Stimulated activated naive CD8-positive, alpha-beta T cell treated with anti-CD3 and anti-CD28 coated beads, Interleukin-15, Interleukin-2, amounts not matched to agents 100 ng/mL and 50 ng/mL, for 24 hours (primary cell): ENCODE data around the gene ASH1L.
"Not testable (repeated sequence)": the region's sequence is repeated elsewhere in the genome, so short reads cannot be mapped to it uniquely, and the experiment has no call there.

Experiments
- H3K27ac Mint-ChIP-seq: one replicate; pipeline ENCODE4 v1.8.0; 2021; ENCODE audit warnings: mild to moderate bottlenecking, mixed read lengths
- H3K27me3 Mint-ChIP-seq: one replicate; pipeline ENCODE4 v1.8.0; 2021; ENCODE audit warnings: mixed read lengths
- H3K36me3 Mint-ChIP-seq: one replicate; pipeline ENCODE4 v1.8.0; 2021; ENCODE audit warnings: low read depth, mixed read lengths
- H3K4me1 Mint-ChIP-seq: one replicate; pipeline ENCODE4 v1.8.0; 2021; ENCODE audit warnings: low read depth, mixed read lengths
- H3K4me3 Mint-ChIP-seq: one replicate; pipeline ENCODE4 v1.8.0; 2021; ENCODE audit warnings: mild to moderate bottlenecking, mixed read lengths
- H3K9me3 Mint-ChIP-seq: one replicate; pipeline ENCODE4 v1.8.0; 2021; ENCODE audit warnings: mixed read lengths

Gene ASH1L

GRCh38 chr1:155294520-155295182 is 268.0 kb downstream of the ASH1L start:
- no peaks in the 10 kb centered on the region for H3K9me3 Mint-ChIP-seq

DNA sequence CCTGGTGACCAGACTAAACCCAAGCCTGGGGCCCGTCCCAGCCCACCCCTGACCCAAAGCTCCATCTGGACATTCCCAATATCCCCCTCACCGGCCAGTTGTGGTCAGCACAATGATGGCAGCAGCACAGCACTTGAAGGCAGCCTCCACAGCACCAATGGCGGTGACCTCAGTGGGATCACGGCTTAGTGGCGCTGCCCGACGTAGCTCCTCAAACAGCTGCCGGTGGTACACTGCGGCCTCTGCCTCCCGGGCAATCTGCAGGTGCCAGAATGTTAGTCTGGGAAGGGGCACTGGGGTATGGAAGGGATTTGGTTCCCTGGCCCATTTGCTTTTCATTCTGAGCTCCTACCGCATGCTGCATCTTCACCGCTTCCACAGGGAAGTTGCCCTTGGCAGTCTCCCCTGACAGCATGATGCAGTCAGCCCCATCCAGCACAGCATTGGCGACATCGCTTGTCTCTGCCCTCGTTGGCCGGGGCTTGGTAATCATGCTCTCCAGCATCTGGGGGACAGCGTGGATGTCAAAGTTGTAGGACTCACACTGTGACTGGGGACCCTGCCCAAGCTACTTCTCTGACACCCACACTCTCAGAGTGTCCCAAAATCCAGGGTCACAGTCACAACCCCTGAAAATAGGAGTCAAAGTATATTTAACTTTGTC is 269.4 kb downstream of the ASH1L start:
- no peaks in the 10 kb centered on the region for H3K36me3 Mint-ChIP-seq
- H3K4me1 Mint-ChIP-seq, result peaks cover 3% of the 10 kb centered on the region
- H3K27me3 Mint-ChIP-seq, result peaks cover 42% of the 10 kb centered on the region
- no peak overlapping the region for H3K4me3 Mint-ChIP-seq
- no peak overlapping the region for H3K27ac Mint-ChIP-seq
- no peaks in the 10 kb centered on the region for H3K9me3 Mint-ChIP-seq

More at GRCh38 chr1:155294520-155295182, 268.0 kb downstream of the ASH1L start:
- Mint-ChIP-seq H3K27me3 (peaks cover 42% of the 10 kb centered on the region), H3K27ac (no peak overlapping the region), H3K4me3 (no peak overlapping the region), H3K4me1 (peaks cover 3% of the 10 kb centered on the region), H3K36me3 (no peaks in the 10 kb centered on the region)

GRCh38 chr1:155291006-155291405 is 271.6 kb downstream of the ASH1L start:
- not testable (repeated sequence) for H3K4me1 Mint-ChIP-seq, H3K36me3 Mint-ChIP-seq, H3K4me3 Mint-ChIP-seq, H3K27ac Mint-ChIP-seq, H3K9me3 Mint-ChIP-seq
- peaks cover 24% of the 10 kb centered on the region for H3K27me3 Mint-ChIP-seq

DNA sequence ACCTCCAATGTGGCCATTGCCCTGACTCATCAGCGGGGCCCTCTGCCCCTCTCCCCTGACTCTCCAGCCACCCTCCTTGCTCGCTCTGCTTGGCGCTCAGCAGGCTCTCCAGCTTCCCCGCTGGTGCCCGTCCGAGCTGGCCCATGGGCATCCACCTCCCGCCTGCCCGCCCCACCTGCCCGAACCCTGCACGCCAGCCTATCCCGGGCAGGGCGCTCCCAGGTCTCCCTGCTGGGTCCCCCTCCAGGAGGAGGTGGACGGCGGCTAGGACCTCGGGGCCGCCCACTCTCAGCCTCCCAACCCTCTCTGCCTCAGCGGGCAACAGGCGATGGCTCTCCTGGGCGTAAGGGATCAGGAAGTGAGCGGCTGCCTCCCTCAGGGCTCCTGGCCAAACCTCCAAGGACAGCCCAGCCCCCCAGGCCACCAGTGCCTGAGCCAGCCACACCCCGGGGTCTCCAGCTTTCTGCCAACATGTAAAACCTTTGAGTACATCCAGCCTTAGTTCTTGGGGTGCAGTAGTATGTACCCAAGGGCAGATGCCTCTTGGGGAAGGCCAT is 274.5 kb downstream of the ASH1L start:
- Mint-ChIP-seq H3K4me3 (no peak overlapping the region), H3K27me3 (no peaks in the 10 kb centered on the region), H3K27ac (no peak overlapping the region), H3K4me1 (no peaks in the 10 kb centered on the region), H3K9me3 (no peaks in the 10 kb centered on the region), H3K36me3 (no peaks in the 10 kb centered on the region)

- Mint-ChIP-seq H3K4me1 (no peaks in the 10 kb centered on the region), H3K9me3 (no peaks in the 10 kb centered on the region), H3K27ac (no peak overlapping the region), H3K4me3 (no peak overlapping the region), H3K36me3 (no peaks in the 10 kb centered on the region), H3K27me3 (no peaks in the 10 kb centered on the region)
These were observed 276.1 kb downstream of the ASH1L start for GRCh38 chr1:155286544-155286943.

- H3K9me3 Mint-ChIP-seq, result no peaks in the 10 kb centered on the region
- H3K4me3 Mint-ChIP-seq, result no peak overlapping the region
- no peaks in the 10 kb centered on the region for H3K27me3 Mint-ChIP-seq
- H3K27ac Mint-ChIP-seq, result no peak overlapping the region
- no peaks in the 10 kb centered on the region for H3K4me1 Mint-ChIP-seq
- no peaks in the 10 kb centered on the region for H3K36me3 Mint-ChIP-seq
These were observed 277.0 kb downstream of the ASH1L start for GRCh38 chr1:155285631-155286044.
